Lung (tissue), 12 donors: ENCODE data around the gene KNDC1. TPM values are rescaled to one million over a fixed set of nuclear protein-coding genes. Genes with fewer than 3 reads are reported as not detected.

ENCODE experiments used
- ATAC-seq: fragments of 200-7000 bp; cut with Tn5 transposase; one replicate; pipeline ENCODE4 v1.9.1; 2020; ENCODE audit warnings: moderate number of reproducible peaks; ENCODE audit not compliant: insufficient read depth, low FRiP score
- DNase-seq, 3 donors: peaks; one replicate each; pipeline ENCODE4 v3.0.0-alpha.2; 2013 to 2017
- H3K27ac ChIP-seq, 2 donors: one replicate each; pipeline ENCODE4 v1.5.1; 2013; ENCODE audit warnings: mild to moderate bottlenecking in 2 of 2, moderate library complexity in 2 of 2, control low read depth in 1 of 2, inconsistent platforms in 1 of 2, low read depth in 1 of 2, low read length in 1 of 2
- H3K27me3 ChIP-seq, 3 donors: one replicate each; pipeline ENCODE4 v1.5.1; 2013; ENCODE audit warnings: low read length in 2 of 3; ENCODE audit not compliant: control insufficient read depth in 3 of 3, insufficient read depth in 3 of 3
- H3K36me3 ChIP-seq, 4 donors: one replicate each; pipeline ENCODE4 v1.5.1; 2013; ENCODE audit warnings: low read length in 4 of 4, mild to moderate bottlenecking in 1 of 4, moderate library complexity in 1 of 4; ENCODE audit not compliant: control insufficient read depth in 4 of 4, insufficient read depth in 4 of 4
- H3K4me1 ChIP-seq, 5 donors: one replicate each; pipeline ENCODE4 v1.5.1; 2013; ENCODE audit warnings: low read length in 5 of 5, mild to moderate bottlenecking in 2 of 5, moderate library complexity in 1 of 5; ENCODE audit not compliant: control insufficient read depth in 5 of 5, insufficient read depth in 5 of 5
- H3K4me3 ChIP-seq: one replicate; pipeline ENCODE4 v1.5.1; 2013; ENCODE audit warnings: mild to moderate bottlenecking, control low read depth, moderate library complexity
- H3K9ac ChIP-seq, 2 donors: one replicate each; pipeline ENCODE4 v1.5.1; 2013; ENCODE audit warnings: low read length in 2 of 2, control low read depth in 1 of 2; ENCODE audit not compliant: insufficient read depth in 1 of 2
- H3K9me3 ChIP-seq, 4 donors: one replicate each; pipeline ENCODE4 v1.5.1; 2013; ENCODE audit warnings: low read length in 3 of 4, mild to moderate bottlenecking in 1 of 4, moderate library complexity in 1 of 4; ENCODE audit not compliant: control insufficient read depth in 4 of 4, insufficient read depth in 3 of 4
- WGBS, 2 donors: extraction: QIAGEN DNeasy Blood & Tissue Kit; methylation state at CpG; one replicate each; pipeline ENCODE4 v1.1.7; 2013; 5-methylcytosine and 5-hydroxymethylcytosine counted together
- polyA plus RNA-seq, 2 donors: library from polyadenylated mRNA; stranded (reverse); fragments of 200-250 nt; gene quantifications; one replicate each; pipeline ENCODE4 v1.2.1, GENCODE V29; 2013
- total RNA-seq, 2 donors: library from RNA; depleted of rRNA in 1 of 2; stranded (reverse); fragments of >200 nt in 1 of 2; gene quantifications; one replicate each; pipeline ENCODE4 v1.2.1, GENCODE V29; 2014 to 2021
- TF ChIP-seq, protein P1 (sequence below): IDR thresholded peaks from 2 replicates; pipeline ENCODE4 v1.5.1; 2012; ENCODE audit warnings: mild to moderate bottlenecking; ENCODE audit errors: control extremely low read depth, extremely low read depth
- donor health status: control.
- donor health status: control.
- donor health status: Bipolar disorder and iron deficiency.
- donor health status: healthy.
- donor health status: DM: yes; HTN: yes; CAD: no.

The KNDC1 gene
- total and polyA plus RNA-seq, 4 donors: 3.2 to 21.0 (median 6.7) TPM

DNA sequence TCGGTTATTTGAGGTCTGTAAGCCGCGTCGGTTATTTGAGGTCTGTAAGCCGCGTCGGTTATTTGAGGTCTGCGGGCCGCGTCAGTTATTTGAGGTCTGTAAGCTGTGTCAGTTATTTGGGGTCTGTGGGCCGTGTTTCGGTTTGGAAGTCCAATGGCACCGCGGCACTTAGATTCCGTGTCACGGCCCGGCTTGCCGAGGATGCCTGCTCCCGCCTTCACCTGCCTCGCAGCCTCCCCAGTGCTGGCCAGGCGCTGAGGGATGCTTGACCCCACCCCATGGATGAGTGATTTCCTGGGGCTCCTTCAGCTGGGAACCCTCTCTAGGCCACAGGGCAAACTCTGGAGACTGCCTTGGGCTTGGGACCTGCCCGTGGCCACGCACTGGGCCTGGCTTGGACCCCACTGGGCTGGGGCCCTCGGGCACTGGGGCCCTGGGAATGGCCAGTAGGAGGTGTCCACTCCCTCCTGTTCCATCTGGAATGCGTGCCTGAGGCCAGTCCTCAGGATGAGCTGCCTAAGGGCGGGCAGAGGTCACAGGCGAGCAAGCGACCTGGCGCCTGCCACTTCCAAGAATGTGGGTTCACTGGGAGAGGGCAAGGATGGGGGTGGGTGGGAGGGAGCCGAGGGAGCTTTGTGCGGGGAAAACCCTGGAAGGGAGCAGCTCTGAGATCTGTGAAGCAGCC is 46.7 kb upstream of the KNDC1 start:
- ATAC-seq: no peak
- Histone ChIP-seq H3K9ac (no peak overlapping the region), H3K4me1 (no peaks in the 10 kb centered on the region), H3K4me3 (no peak overlapping the region), H3K27ac (no peak overlapping the region), H3K36me3 (no peaks in the 10 kb centered on the region), H3K27me3 (peaks cover 0 to 2% (median 0%) of the 10 kb centered on the region in 3 donors), H3K9me3 (peaks cover 0 to 16% (median 0%) of the 10 kb centered on the region in 4 donors)
- whole genome bisulfite sequencing, 2 donors: 93 to 95% methylated on average over 31 of the region's 31 CpGs
- TF ChIP-seq, protein P1, sequence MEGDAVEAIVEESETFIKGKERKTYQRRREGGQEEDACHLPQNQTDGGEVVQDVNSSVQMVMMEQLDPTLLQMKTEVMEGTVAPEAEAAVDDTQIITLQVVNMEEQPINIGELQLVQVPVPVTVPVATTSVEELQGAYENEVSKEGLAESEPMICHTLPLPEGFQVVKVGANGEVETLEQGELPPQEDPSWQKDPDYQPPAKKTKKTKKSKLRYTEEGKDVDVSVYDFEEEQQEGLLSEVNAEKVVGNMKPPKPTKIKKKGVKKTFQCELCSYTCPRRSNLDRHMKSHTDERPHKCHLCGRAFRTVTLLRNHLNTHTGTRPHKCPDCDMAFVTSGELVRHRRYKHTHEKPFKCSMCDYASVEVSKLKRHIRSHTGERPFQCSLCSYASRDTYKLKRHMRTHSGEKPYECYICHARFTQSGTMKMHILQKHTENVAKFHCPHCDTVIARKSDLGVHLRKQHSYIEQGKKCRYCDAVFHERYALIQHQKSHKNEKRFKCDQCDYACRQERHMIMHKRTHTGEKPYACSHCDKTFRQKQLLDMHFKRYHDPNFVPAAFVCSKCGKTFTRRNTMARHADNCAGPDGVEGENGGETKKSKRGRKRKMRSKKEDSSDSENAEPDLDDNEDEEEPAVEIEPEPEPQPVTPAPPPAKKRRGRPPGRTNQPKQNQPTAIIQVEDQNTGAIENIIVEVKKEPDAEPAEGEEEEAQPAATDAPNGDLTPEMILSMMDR: no peak
- no peak for DNase-seq

DNA sequence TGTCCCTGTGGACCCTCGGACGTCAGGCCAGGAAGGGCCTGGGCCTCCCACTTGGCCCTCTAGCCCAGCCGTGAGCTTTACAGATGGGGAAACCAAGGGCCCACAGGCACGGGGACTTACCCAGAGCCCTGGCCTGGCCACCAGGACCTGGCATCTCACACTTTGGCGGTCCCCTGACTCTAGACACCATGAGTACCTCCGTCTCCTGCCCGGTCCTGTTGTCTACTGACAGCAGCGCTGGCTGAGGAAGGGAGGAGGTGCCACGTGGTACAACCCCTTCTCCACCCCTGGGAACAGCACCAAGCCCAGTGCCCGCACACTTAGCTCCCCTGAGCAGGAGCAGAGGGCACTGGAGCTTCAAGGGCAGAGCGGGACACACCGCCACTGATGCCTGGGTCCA is 46.2 kb upstream of the KNDC1 start:
- Histone ChIP-seq H3K4me3 (no peak overlapping the region), H3K9me3 (peaks cover 0 to 14% (median 0%) of the 10 kb centered on the region in 4 donors), H3K36me3 (no peaks in the 10 kb centered on the region), H3K27me3 (peaks cover 0 to 2% (median 0%) of the 10 kb centered on the region in 3 donors), H3K4me1 (no peaks in the 10 kb centered on the region), H3K9ac (no peak overlapping the region), H3K27ac (no peak overlapping the region)
- DNase-seq (no peak), ATAC-seq (no peak)
- WGBS, 2 donors: 85 to 94% methylated on average over 12 of the region's 12 CpGs
- TF ChIP-seq, protein P1: no peak

DNA sequence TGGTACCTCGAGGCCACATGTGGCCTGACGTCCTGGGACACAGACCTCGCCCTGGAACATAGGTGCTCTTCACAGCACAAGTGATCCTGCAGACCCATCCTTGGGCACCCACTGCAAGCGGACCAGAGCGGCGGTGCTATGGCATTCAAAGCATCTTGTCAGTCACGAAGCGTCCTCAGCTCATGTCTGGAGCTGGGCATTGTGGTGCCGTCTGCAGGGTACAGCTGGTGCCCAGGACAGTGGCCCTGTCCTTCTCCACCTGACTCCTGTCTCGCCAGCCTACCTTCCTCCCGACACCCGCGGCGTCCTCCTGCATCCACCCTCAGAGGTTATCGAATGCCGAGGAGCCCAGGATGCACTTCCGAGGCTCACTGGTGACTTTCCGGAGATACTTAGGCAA is 45.8 kb upstream of the KNDC1 start:
- WGBS, 2 donors: 87 to 94% methylated on average over 18 of the region's 18 CpGs
- Histone ChIP-seq H3K4me1 (no peaks in the 10 kb centered on the region), H3K4me3 (no peak overlapping the region), H3K9me3 (peaks cover 0 to 13% (median 0%) of the 10 kb centered on the region in 4 donors), H3K27me3 (peaks cover 0 to 2% (median 0%) of the 10 kb centered on the region in 3 donors), H3K9ac (no peak overlapping the region), H3K27ac (no peak overlapping the region), H3K36me3 (no peaks in the 10 kb centered on the region)
- ATAC-seq (no peak), DNase-seq (no peak)
- TF ChIP-seq, protein P1: no peak
